Fibroblast of lung (primary cell): ENCODE measurements around the gene SPATA19. TPM values are rescaled to one million over a fixed set of nuclear protein-coding genes. Genes with fewer than 3 reads are reported as not detected.

Source experiments
- DNase-seq, 2 donors: peaks; one replicate each; pipeline versions ENCODE4 v3.0.0 to v3.0.0-alpha.2; 2010; ENCODE audit warnings: low read depth in 2 of 2
- H2AFZ ChIP-seq: 2 replicates; pipeline ENCODE4 v1.5.1; 2012; ENCODE audit warnings: low read length, control low read depth, inconsistent platforms
- H3K27ac ChIP-seq: 2 replicates; pipeline ENCODE4 v1.5.1; 2011; ENCODE audit warnings: low read length, control low read depth; ENCODE audit not compliant: insufficient read depth
- H3K27me3 ChIP-seq: 2 replicates; pipeline ENCODE4 v1.5.1; 2011; ENCODE audit warnings: mild to moderate bottlenecking, low read length; ENCODE audit not compliant: control insufficient read depth, insufficient read depth
- H3K36me3 ChIP-seq: 2 replicates; pipeline ENCODE4 v1.5.1; 2011; ENCODE audit warnings: low read length; ENCODE audit not compliant: control insufficient read depth, insufficient read depth
- H3K4me1 ChIP-seq: 2 replicates; pipeline ENCODE4 v1.5.1; 2011; ENCODE audit warnings: low read length; ENCODE audit not compliant: control insufficient read depth, insufficient read depth; ENCODE audit errors: extremely low read depth
- H3K4me2 ChIP-seq: 2 replicates; pipeline ENCODE4 v1.5.1; 2011; ENCODE audit warnings: low read length, control low read depth; ENCODE audit not compliant: insufficient read depth; ENCODE audit errors: extremely low read depth
- H3K4me3 ChIP-seq, 4 experiments: fragments of 200-600 bp in 1 of 4; sonication (generic) in 1 of 4; replicated peaks in 1 of 4; 2 replicates each; pipeline ENCODE4 v1.5.1; 2011 to 2016; ENCODE audit warnings: low read length in 4 of 4, low read depth in 3 of 4, mild to moderate bottlenecking in 3 of 4, control low read depth in 2 of 4, inconsistent platforms in 1 of 4, mixed read lengths in 1 of 4; ENCODE audit not compliant: insufficient read depth in 1 of 4; ENCODE audit errors: control extremely low read depth in 1 of 4
- H3K79me2 ChIP-seq: 2 replicates; pipeline ENCODE4 v1.5.1; 2012; ENCODE audit warnings: mild to moderate bottlenecking, low read length, inconsistent platforms; ENCODE audit not compliant: control insufficient read depth, insufficient read depth
- H3K9ac ChIP-seq: 2 replicates; pipeline ENCODE4 v1.5.1; 2011; ENCODE audit warnings: mild to moderate bottlenecking, low read length, control low read depth; ENCODE audit not compliant: insufficient read depth
- H3K9me3 ChIP-seq: 2 replicates; pipeline ENCODE4 v1.5.1; 2012; ENCODE audit warnings: low read depth, low read length; ENCODE audit not compliant: control insufficient read depth, insufficient read depth
- H4K20me1 ChIP-seq: 2 replicates; pipeline ENCODE4 v1.5.1; 2011; ENCODE audit warnings: low read length; ENCODE audit not compliant: control insufficient read depth, insufficient read depth; ENCODE audit errors: extremely low read depth
- EZH2 ChIP-seq: IDR thresholded peaks from 2 replicates; pipeline ENCODE4 v1.5.1; 2012; ENCODE audit warnings: low read length, control low read depth, mild to moderate bottlenecking; ENCODE audit errors: missing control alignments
- polyA minus RNA-seq: library from RNA; depleted of rRNA, polyadenylated mRNA; stranded (reverse); fragments of >200 nt; gene quantifications from 2 replicates; pipeline ENCODE4 v1.2.3, GENCODE V29; 2011; ENCODE audit warnings: low replicate concordance
- polyA plus RNA-seq, 2 donors: library from polyadenylated mRNA; depleted of rRNA in 1 of 2; stranded (reverse) in 1 of 2; unstranded in 1 of 2; fragments of >200 nt; gene quantifications; 2 replicates each; pipeline ENCODE4 v1.2.1, GENCODE V29; 2011 to 2012; ENCODE audit warnings: missing spikeins in 1 of 2
- total RNA-seq: library from RNA; depleted of rRNA; stranded (reverse); fragments of >200 nt; gene quantifications from 2 replicates; pipeline ENCODE4 v1.2.1, GENCODE V29; 2014
- TF ChIP-seq, protein P1 (sequence below), 2 donors: IDR thresholded peaks in 1 of 2; conservative IDR thresholded peaks in 1 of 2; 1 replicate in 1 of 2; 2 replicates in 1 of 2; pipeline ENCODE4 v1.5.1; 2011 to 2012; ENCODE audit warnings: low read length in 2 of 2, control low read depth in 1 of 2, inconsistent platforms in 1 of 2, low read depth in 1 of 2, mild to moderate bottlenecking in 1 of 2

Gene SPATA19, protein sequence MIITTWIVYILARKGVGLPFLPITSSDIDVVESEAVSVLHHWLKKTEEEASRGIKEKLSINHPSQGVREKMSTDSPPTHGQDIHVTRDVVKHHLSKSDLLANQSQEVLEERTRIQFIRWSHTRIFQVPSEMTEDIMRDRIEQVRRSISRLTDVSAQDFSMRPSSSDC
- total RNA-seq (not detected in 2 replicates), polyA plus RNA-seq (not detected in 2 replicates), polyA minus RNA-seq (not detected in 2 replicates)
- not detected in 2 replicates for polyA plus RNA-seq (2012)

DNA sequence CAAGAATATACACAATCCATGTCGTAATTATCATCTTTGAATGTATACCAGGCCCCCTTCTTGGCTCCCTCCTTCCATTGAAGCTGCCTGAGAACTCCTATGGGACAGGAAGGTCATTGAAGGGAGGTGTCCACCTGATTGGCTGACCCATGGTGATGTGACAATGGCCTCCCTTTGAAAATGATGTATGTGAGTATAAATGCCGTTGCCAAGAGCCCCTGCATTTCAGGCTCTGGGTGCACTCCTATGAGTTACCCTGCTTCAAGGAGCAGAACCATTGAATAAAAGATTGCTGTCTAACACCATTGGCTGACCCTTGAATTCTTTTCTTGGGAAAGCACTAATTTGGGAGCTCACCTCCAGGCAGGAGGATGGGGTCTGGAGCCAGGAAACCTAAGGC, at the start of gene SPATA19:
Gene SPATA19 (minus strand): TSS at position 101 of the 400 bp plus-strand sequence. CDS start 67 bp downstream, at position 34.
- Histone ChIP-seq H2AFZ (no peak within 1 kb of the TSS), H3K27ac (no peak within 1 kb of the TSS), H4K20me1 (no peaks in the 10 kb centered on the region), H3K36me3 (no peaks in the 10 kb centered on the region), H3K4me3 (no peak within 1 kb of the TSS), H3K4me1 (no peaks in the 10 kb centered on the region), H3K79me2 (no peaks in the 10 kb centered on the region), H3K4me2 (no peak within 1 kb of the TSS), H3K27me3 (no peaks in the 10 kb centered on the region), H3K9me3 (no peaks in the 10 kb centered on the region), H3K9ac (no peak within 1 kb of the TSS)
- TF ChIP-seq EZH2: no peak
- TF ChIP-seq, protein P1, sequence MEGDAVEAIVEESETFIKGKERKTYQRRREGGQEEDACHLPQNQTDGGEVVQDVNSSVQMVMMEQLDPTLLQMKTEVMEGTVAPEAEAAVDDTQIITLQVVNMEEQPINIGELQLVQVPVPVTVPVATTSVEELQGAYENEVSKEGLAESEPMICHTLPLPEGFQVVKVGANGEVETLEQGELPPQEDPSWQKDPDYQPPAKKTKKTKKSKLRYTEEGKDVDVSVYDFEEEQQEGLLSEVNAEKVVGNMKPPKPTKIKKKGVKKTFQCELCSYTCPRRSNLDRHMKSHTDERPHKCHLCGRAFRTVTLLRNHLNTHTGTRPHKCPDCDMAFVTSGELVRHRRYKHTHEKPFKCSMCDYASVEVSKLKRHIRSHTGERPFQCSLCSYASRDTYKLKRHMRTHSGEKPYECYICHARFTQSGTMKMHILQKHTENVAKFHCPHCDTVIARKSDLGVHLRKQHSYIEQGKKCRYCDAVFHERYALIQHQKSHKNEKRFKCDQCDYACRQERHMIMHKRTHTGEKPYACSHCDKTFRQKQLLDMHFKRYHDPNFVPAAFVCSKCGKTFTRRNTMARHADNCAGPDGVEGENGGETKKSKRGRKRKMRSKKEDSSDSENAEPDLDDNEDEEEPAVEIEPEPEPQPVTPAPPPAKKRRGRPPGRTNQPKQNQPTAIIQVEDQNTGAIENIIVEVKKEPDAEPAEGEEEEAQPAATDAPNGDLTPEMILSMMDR (conservative IDR thresholded peaks at IDR 0.05 in 1 of 2, IDR thresholded peaks at IDR 0.05 in 1 of 2; ENCODE audit: low read depth in 1 of 2, low read length in 2 of 2): no peak
- no peak for DNase-seq

DNA sequence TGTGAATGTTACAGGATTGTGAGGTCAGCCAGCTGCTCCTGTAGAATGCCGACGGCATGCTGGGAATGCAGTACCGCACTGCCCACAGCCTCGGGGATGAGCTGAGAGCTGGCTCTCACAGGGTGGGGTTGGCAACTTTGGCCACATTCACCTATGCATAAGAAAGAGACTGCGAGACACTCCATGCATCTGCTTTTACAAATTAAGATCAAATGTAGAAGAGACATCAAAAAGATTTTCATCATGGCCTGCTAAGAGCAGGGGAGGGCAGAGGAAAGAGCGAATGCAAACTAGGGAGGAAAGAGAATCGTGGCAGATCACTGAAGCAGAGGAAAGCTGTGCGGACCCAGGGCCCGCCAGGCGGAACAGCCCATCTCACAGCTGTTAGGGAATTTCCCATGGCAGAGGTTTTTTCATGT, 49.8 kb upstream of the SPATA19 start:
- no peak overlapping the region for H3K27ac ChIP-seq
- no peak overlapping the region for H2AFZ ChIP-seq
- no peaks in the 10 kb centered on the region for H3K9me3 ChIP-seq
- H3K4me3 ChIP-seq: no peak overlapping the region
- peak in 1 of 2 donors; percentile 29 for DNase-seq
- TF ChIP-seq, protein P1 (conservative IDR thresholded peaks at IDR 0.05 in 1 of 2, IDR thresholded peaks at IDR 0.05 in 1 of 2; ENCODE audit: low read depth in 1 of 2, low read length in 2 of 2): no peak
- no peak for TF ChIP-seq EZH2
- no peaks in the 10 kb centered on the region for H3K36me3 ChIP-seq
- no peaks in the 10 kb centered on the region for H4K20me1 ChIP-seq
- no peak overlapping the region for H3K4me2 ChIP-seq
- no peaks in the 10 kb centered on the region for H3K27me3 ChIP-seq
- H3K4me1 ChIP-seq: no peaks in the 10 kb centered on the region
- no peaks in the 10 kb centered on the region for H3K79me2 ChIP-seq
- no peak overlapping the region for H3K9ac ChIP-seq

DNA sequence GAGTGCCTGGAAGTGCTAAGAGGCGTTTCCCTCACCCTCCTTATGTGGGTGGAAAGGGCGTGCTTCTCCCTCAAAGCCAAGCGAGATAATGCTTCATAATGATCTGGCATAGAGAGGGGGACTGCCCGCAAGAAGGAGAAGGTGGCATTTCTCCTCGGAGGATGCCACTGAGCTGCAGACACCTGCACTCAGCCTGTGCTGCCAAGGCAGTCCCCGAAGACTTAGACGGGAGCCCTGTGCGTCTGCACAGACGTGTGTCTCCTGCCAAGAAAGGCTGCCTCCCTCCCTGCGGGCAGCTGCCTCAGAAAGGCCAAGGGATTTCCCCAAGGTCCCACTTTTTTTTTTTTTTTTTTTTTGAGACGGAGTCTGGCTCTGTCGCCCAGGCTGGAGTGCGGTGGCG, 48.1 kb upstream of the SPATA19 start:
- no peaks in the 10 kb centered on the region for H3K4me1 ChIP-seq
- no peak for TF ChIP-seq EZH2

More for the DNA sequence above, 48.1 kb upstream of the SPATA19 start:
- Histone ChIP-seq H3K4me2 (no peak overlapping the region), H3K79me2 (no peaks in the 10 kb centered on the region), H2AFZ (no peak overlapping the region), H4K20me1 (no peaks in the 10 kb centered on the region), H3K27ac (no peak overlapping the region), H3K27me3 (no peaks in the 10 kb centered on the region), H3K9ac (no peak overlapping the region), H3K9me3 (no peaks in the 10 kb centered on the region), H3K4me3 (no peak overlapping the region), H3K36me3 (no peaks in the 10 kb centered on the region)
- DNase-seq: no peak
